Measurements from ENCODE around the gene CEP104. TPM values are rescaled to one million over a fixed set of nuclear protein-coding genes. Genes with fewer than 3 reads are reported as not detected.

The CEP104 gene
- polyA plus RNA-seq, 1 of the 3 experiments (the other 2 are of a cell fraction) = 19.2 TPM

- ChIA-PET CTCF (interaction anchor here (1.1 to 1.6 kb wide), 2 partner anchors 11 to 310 kb away, joined by 3 read pairs; no protein-coding TSS in a partner anchor), POLR2A (no interaction called here)
- H3F3A ChIP-seq (replicated peaks; ENCODE audit: insufficient read depth) = no peaks in the 10 kb centered on the region
- H3K4me3 ChIP-seq (ENCODE audit: low read depth in 2 of 2, low read length in 1 of 2) = no peak overlapping the region
- H2AFZ ChIP-seq (ENCODE audit: low read depth) = no peak overlapping the region
- H3K27me3 ChIP-seq (ENCODE audit: insufficient read depth) = no peaks in the 10 kb centered on the region
- no peaks in the 10 kb centered on the region for H3K36me3 ChIP-seq (replicated peaks in 1 of 2; ENCODE audit: control insufficient read depth in 1 of 2, insufficient read depth in 2 of 2, low read length in 1 of 2)
- no peaks in the 10 kb centered on the region for H3K9me2 ChIP-seq
- H3K4me1 ChIP-seq (ENCODE audit: control insufficient read depth in 1 of 2, insufficient read depth in 2 of 2, low read depth in 1 of 2, low read length in 1 of 2) = no peaks in the 10 kb centered on the region
- no peak overlapping the region for H3K9ac ChIP-seq
- no peak for TF ChIP-seq TAF1 (IDR thresholded peaks at IDR 0.05; ENCODE audit: borderline replicate concordance, low read depth, low read length)
- no peak for TF ChIP-seq SMC3 (IDR thresholded peaks at IDR 0.05; ENCODE audit: low read depth, low read length)
- TF ChIP-seq ELF1 (IDR thresholded peaks at IDR 0.05) = no peak
- no peak for TF ChIP-seq IRF3 (IDR thresholded peaks at IDR 0.05; ENCODE audit: low read depth, low read length)
- no peak for TF ChIP-seq RCOR1 (IDR thresholded peaks at IDR 0.05; ENCODE audit: low read length)
- no peak for TF ChIP-seq RAD21 (IDR thresholded peaks at IDR 0.05; ENCODE audit: low read length)
- no peak for TF ChIP-seq EP300 (IDR thresholded peaks at IDR 0.05; ENCODE audit: borderline replicate concordance in 1 of 2, low read depth in 1 of 2, low read length in 1 of 2)
- no peak for TF ChIP-seq TCF12 (IDR thresholded peaks at IDR 0.05)
- no peak for TF ChIP-seq REST (IDR thresholded peaks at IDR 0.05; ENCODE audit: low read depth, low read length)
- TF ChIP-seq MAX (IDR thresholded peaks at IDR 0.05; ENCODE audit: low read depth) = no peak
- TF ChIP-seq USF2 (IDR thresholded peaks at IDR 0.05; ENCODE audit: borderline replicate concordance, low read depth, low read length) = no peak
- no peak for TF ChIP-seq ZBTB33 (IDR thresholded peaks at IDR 0.05; ENCODE audit: borderline replicate concordance, low read depth)
- TF ChIP-seq RFX5 (IDR thresholded peaks at IDR 0.05; ENCODE audit: low read length) = no peak
- no peak for TF ChIP-seq NFIC (IDR thresholded peaks at IDR 0.05; ENCODE audit: borderline replicate concordance)
- no peak for TF ChIP-seq YY1 (IDR thresholded peaks at IDR 0.05; ENCODE audit: low read depth)
- TF ChIP-seq MEF2A (IDR thresholded peaks at IDR 0.05; ENCODE audit: borderline replicate concordance, low read depth) = no peak
- TF ChIP-seq FOXM1 (IDR thresholded peaks at IDR 0.05; ENCODE audit: low read depth) = no peak
- no peak for TF ChIP-seq USF1 (IDR thresholded peaks at IDR 0.05; ENCODE audit: borderline replicate concordance, low read depth)
- no peak for TF ChIP-seq PBX3 (IDR thresholded peaks at IDR 0.05)
- no peak for TF ChIP-seq FOSL2 (IDR thresholded peaks at IDR 0.05; ENCODE audit: borderline replicate concordance, low read depth)
- H3K4me2 ChIP-seq = no peak overlapping the region
- DNase-seq = no peak
- no peak overlapping the region for H3K27ac ChIP-seq (ENCODE audit: low read depth in 2 of 2, low read length in 1 of 2)
- H3K79me2 ChIP-seq (ENCODE audit: insufficient read depth) = no peaks in the 10 kb centered on the region
- WGBS (ENCODE audit: low lambda C conversion rate) = 71% methylated on average over 13 of the region's 31 CpGs
- no peaks in the 10 kb centered on the region for H3K9me3 ChIP-seq
- no peaks in the 10 kb centered on the region for H4K20me1 ChIP-seq (ENCODE audit: insufficient read depth)
Observed at GRCh38 chr1:3763351-3764125, 93.5 kb downstream of the CEP104 start.

Measured in SK-N-SH (cell line).